ENCODE results near the gene KANK4.

- TF ChIP-seq CTCF (conservative IDR thresholded peaks at IDR 0.05; ENCODE audit: low read length), result no peak
- no peak for TF ChIP-seq EZH2phosphoT487 (IDR thresholded peaks at IDR 0.05; ENCODE audit: borderline replicate concordance)
These were observed 3.1 kb downstream of the KANK4 start for GRCh38 chr1:62316135-62316534.

Data from Loucy (cell line).